Esophagus muscularis mucosa (tissue), 4 donors: ENCODE data around the gene GRM2. TPM values are rescaled to one million over a fixed set of nuclear protein-coding genes. Genes with fewer than 3 reads are reported as not detected.

Experiments
- DNase-seq: peaks from one replicate; pipeline ENCODE4 v3.0.0-alpha.2; 2017; ENCODE audit errors: extremely low spot score
- H3K27ac ChIP-seq, 4 donors: fragments of 200-600 bp; sonication (generic); replicated peaks in 1 of 4; 1 replicate in 3 of 4; 2 replicates in 1 of 4; pipeline ENCODE4 v1.5.1; 2016 to 2019; ENCODE audit warnings: mild to moderate bottlenecking in 1 of 4
- H3K27me3 ChIP-seq, 4 donors: fragments of 200-600 bp; sonication (generic); one replicate each; pipeline versions ENCODE4 v1.5.1 to v1.6.0; 2016 to 2019
- H3K36me3 ChIP-seq, 4 donors: fragments of 200-600 bp; sonication (generic); one replicate each; pipeline ENCODE4 v1.5.1; 2016 to 2019
- H3K4me1 ChIP-seq, 4 donors: fragments of 200-600 bp; sonication (generic); one replicate each; pipeline ENCODE4 v1.5.1; 2016 to 2019
- H3K4me3 ChIP-seq, 4 donors: fragments of 200-600 bp; sonication (generic); 1 replicate in 2 of 4; 2 replicates in 2 of 4; pipeline ENCODE4 v1.5.1; 2016 to 2019; ENCODE audit warnings: mild to moderate bottlenecking in 4 of 4, moderate library complexity in 1 of 4
- H3K9me3 ChIP-seq, 4 donors: fragments of 200-600 bp; sonication (generic); 1 replicate in 3 of 4; 2 replicates in 1 of 4; pipeline ENCODE4 v1.5.1; 2016 to 2019
- EP300 ChIP-seq: sonication (generic); formaldehyde crosslinking; IDR thresholded peaks from one replicate; pipeline ENCODE4 v1.6.1; 2017; ENCODE audit warnings: antibody characterized with exemption
- POLR2A ChIP-seq: fragments of 450-650 bp; IDR thresholded peaks from one replicate; pipeline ENCODE4 v1.6.1; 2017; ENCODE audit warnings: antibody characterized with exemption, moderate library complexity, mild to moderate bottlenecking, low read depth
- POLR2AphosphoS5 ChIP-seq, 2 donors: sonication (generic); formaldehyde crosslinking; IDR thresholded peaks; one replicate each; pipeline ENCODE4 v1.6.1; 2017; ENCODE audit warnings: antibody characterized with exemption in 2 of 2
- WGBS: methylation state at CpG from one replicate; pipeline ENCODE4 v1.1.5; 2018; 5-methylcytosine and 5-hydroxymethylcytosine counted together
- intact Hi-C: fragments of 100-400 bp; cut with DNase I; formaldehyde crosslinking; loops from one replicate; pipeline ENCODE4 v1.15.1; 2023
- total RNA-seq, 4 donors: library from RNA; depleted of rRNA; stranded (reverse); fragments of >200 nt; gene quantifications; one replicate each; pipeline versions ENCODE4 v1.1.0 to v1.2.1, GENCODE V29; 2016
- TF ChIP-seq, protein P1 (sequence below), 3 experiments: fragments of 200-600 bp in 2 of 3; fragments of 450-650 bp in 1 of 3; sonication (generic) in 2 of 3; IDR thresholded peaks; one replicate each; pipeline ENCODE4 v1.5.1; 2017 to 2019; ENCODE audit warnings: antibody characterized with exemption in 3 of 3, mild to moderate bottlenecking in 2 of 3, moderate library complexity in 1 of 3

The GRM2 gene
- total RNA-seq, 4 donors from 2014 or later, result 0.11 to 0.83 (median 0.52) TPM; not detected in 1

DNA sequence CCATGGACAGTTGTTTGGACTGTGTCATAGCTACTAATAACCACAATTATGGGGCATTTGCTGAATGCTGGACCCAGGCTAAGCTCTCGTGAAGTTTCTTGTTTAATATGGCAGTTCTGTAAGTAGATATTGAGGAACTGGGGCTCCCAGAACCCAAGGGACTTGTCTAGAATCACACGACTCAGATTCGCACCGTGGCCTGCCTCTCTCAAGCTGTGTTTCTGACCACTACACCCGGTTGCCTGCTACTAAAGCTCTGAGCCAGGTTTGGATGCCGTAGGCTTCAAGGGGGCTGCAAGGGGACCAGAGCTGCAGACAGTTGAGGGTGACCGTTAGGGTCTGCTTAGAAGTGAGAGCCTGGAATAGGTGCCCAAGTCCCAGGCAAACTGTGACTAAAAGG, 24.3 kb upstream of the GRM2 start:
- WGBS, result 79% methylated on average over 5 of the region's 7 CpGs
- DNase-seq, result no peak
- Histone ChIP-seq H3K27me3 (no peaks in the 10 kb centered on the region), H3K36me3 (peaks cover 0 to 92% (median 50%) of the 10 kb centered on the region in 4 donors), H3K4me1 (peaks cover 55 to 76% (median 71%) of the 10 kb centered on the region in 4 donors), H3K9me3 (no peaks in the 10 kb centered on the region), H3K4me3 (no peak overlapping the region), H3K27ac (no peak overlapping the region)
- intact Hi-C loops, result no loop called here
- no peak for TF ChIP-seq EP300
- TF ChIP-seq, protein P1, sequence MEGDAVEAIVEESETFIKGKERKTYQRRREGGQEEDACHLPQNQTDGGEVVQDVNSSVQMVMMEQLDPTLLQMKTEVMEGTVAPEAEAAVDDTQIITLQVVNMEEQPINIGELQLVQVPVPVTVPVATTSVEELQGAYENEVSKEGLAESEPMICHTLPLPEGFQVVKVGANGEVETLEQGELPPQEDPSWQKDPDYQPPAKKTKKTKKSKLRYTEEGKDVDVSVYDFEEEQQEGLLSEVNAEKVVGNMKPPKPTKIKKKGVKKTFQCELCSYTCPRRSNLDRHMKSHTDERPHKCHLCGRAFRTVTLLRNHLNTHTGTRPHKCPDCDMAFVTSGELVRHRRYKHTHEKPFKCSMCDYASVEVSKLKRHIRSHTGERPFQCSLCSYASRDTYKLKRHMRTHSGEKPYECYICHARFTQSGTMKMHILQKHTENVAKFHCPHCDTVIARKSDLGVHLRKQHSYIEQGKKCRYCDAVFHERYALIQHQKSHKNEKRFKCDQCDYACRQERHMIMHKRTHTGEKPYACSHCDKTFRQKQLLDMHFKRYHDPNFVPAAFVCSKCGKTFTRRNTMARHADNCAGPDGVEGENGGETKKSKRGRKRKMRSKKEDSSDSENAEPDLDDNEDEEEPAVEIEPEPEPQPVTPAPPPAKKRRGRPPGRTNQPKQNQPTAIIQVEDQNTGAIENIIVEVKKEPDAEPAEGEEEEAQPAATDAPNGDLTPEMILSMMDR (IDR thresholded peaks at IDR 0.05), result no peak
- no peak for TF ChIP-seq POLR2AphosphoS5 (IDR thresholded peaks at IDR 0.05)
- no peak for TF ChIP-seq POLR2A

DNA sequence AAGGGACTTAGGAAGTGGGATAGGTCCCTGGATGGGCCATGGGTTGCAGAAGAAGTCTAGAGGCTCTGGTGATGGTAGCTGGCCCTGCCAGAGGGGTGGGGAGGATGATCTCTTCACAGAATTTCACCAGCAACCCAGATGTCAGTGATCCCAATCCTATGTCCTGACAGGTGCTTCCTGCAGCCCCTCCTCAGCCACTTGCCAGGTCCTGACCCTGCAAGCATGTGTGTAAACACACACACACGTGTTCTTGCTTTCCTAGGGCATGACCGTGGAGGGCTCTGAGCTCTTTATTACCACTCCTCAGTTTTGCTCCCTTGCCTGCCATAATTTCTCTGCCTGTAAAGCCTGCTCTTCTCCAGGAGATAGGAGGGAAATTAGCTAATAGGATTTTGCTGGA, 23.3 kb upstream of the GRM2 start:
- DNase-seq, result no peak
- Histone ChIP-seq H3K27ac (peak overlapping the region in 1 of 4 donors; percentile 59), H3K36me3 (peaks cover 0 to 92% (median 46%) of the 10 kb centered on the region in 4 donors), H3K27me3 (no peaks in the 10 kb centered on the region), H3K4me3 (no peak overlapping the region), H3K9me3 (no peaks in the 10 kb centered on the region), H3K4me1 (peaks cover 61 to 85% (median 64%) of the 10 kb centered on the region in 4 donors)
- no peak for TF ChIP-seq POLR2AphosphoS5 (IDR thresholded peaks at IDR 0.05)
- TF ChIP-seq POLR2A, result no peak
- TF ChIP-seq, protein P1 (IDR thresholded peaks at IDR 0.05), result no peak
- no peak for TF ChIP-seq EP300
- 61% methylated on average over 2 of the region's 2 CpGs for WGBS
- intact Hi-C loops, result no loop called here

DNA sequence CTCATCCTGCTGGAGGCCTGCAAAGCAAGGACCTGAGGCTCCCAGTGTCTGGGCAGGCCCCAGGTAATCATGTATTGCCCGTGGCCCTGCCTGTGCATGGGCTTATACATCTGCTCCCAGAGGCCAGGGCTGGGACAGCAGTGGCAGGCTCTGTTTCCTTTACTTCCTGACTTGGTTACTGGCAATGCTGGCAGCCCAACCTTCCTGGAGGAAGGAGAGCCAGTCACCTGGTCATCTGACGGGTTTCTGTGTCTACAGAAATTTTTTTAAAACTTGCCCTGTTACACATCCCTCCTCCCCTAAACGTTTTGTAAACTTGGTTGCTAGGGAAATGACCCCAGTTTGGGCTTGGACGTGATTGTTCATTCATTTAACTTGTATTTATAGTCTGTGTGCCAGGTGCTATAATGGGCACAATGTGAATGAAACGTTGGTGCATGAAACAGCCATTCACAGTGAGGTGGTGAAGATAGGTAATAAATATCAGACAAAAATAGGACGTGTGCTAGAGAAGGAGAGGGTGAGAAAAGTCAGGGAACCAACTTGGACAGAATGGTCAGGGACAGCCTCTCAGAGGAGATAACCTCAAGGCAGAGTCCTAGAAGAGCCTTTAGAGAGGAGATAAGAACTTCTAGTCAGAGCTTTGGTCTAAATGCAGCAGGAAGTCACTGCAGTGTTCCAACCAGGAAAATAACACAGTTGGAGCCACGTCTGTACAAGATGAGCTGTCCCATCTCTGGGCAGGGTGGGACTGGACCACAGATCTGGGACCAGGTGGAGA, 21.7 kb upstream of the GRM2 start:
- Histone ChIP-seq H3K27ac (peak overlapping the region; percentile 47 to 76 (median 60)), H3K27me3 (no peaks in the 10 kb centered on the region), H3K4me1 (peaks cover 59 to 87% (median 64%) of the 10 kb centered on the region in 4 donors), H3K36me3 (peaks cover 2 to 92% (median 44%) of the 10 kb centered on the region in 4 donors), H3K4me3 (no peak overlapping the region), H3K9me3 (no peaks in the 10 kb centered on the region)
- TF ChIP-seq EP300 (no peak), POLR2A (no peak), POLR2AphosphoS5 (IDR thresholded peaks at IDR 0.05) (peak; percentile 33 to 54)
- TF ChIP-seq, protein P1 (IDR thresholded peaks at IDR 0.05), result peak in 1 of 3 experiments; percentile 5
- 43% methylated on average over 7 of the region's 7 CpGs for WGBS
- DNase-seq, result no peak
- intact Hi-C loops, result no loop called here

GRCh38 chr3:51686056-51686455, 20.8 kb upstream of the GRM2 start:
- WGBS, result 89% methylated on average over 4 of the region's 4 CpGs
- Histone ChIP-seq H3K27me3 (no peaks in the 10 kb centered on the region), H3K27ac (peak overlapping the region; percentile 47 to 76 (median 60)), H3K36me3 (peaks cover 2 to 91% (median 45%) of the 10 kb centered on the region in 4 donors), H3K4me1 (peaks cover 54 to 85% (median 59%) of the 10 kb centered on the region in 4 donors), H3K4me3 (no peak overlapping the region), H3K9me3 (no peaks in the 10 kb centered on the region)
- intact Hi-C loops, result no loop called here
- DNase-seq, result no peak
- TF ChIP-seq POLR2AphosphoS5 (IDR thresholded peaks at IDR 0.05) (no peak), EP300 (no peak), POLR2A (no peak)
- TF ChIP-seq, protein P1 (IDR thresholded peaks at IDR 0.05), result no peak
